GM23338 (cell line): Measurements from ENCODE around the gene TTC21B. TPM values are rescaled to one million over a fixed set of nuclear protein-coding genes. Genes with fewer than 3 reads are reported as not detected.

Experiments used
- ATAC-seq: fragments of 200-7000 bp; cut with Tn5 transposase; 3 replicates; pipeline ENCODE4 v1.9.1; 2020
- DNase-seq: peaks from one replicate; pipeline ENCODE4 v3.0.0-alpha.2; 2015; ENCODE audit warnings: low spot score
- H2AFZ ChIP-seq: fragments of 200-600 bp; sonication (generic); 2 replicates; pipeline ENCODE4 v1.8.0; 2016; ENCODE audit warnings: antibody characterized with exemption, mild to moderate bottlenecking, moderate library complexity
- H3F3A ChIP-seq: fragments of 200-600 bp; sonication (generic); replicated peaks from 2 replicates; pipeline ENCODE4 v1.8.0; 2017; ENCODE audit warnings: antibody characterized with exemption, mixed run types, low read depth
- H3K27ac ChIP-seq: fragments of 200-600 bp; sonication (generic); 2 replicates; pipeline ENCODE4 v1.6.1; 2016; ENCODE audit warnings: low read depth
- H3K27me3 ChIP-seq: fragments of 200-600 bp; sonication (generic); 2 replicates; pipeline ENCODE4 v1.8.0; 2016; ENCODE audit warnings: mild to moderate bottlenecking, mixed run types, moderate library complexity; ENCODE audit not compliant: insufficient read depth
- H3K36me3 ChIP-seq: fragments of 200-600 bp; sonication (generic); 2 replicates; pipeline ENCODE4 v1.8.0; 2016; ENCODE audit warnings: mild to moderate bottlenecking; ENCODE audit not compliant: insufficient read depth
- H3K4me1 ChIP-seq: fragments of 200-600 bp; sonication (generic); 2 replicates; pipeline ENCODE4 v1.8.0; 2016; ENCODE audit warnings: mild to moderate bottlenecking, moderate library complexity; ENCODE audit not compliant: insufficient read depth
- H3K4me2 ChIP-seq: fragments of 200-600 bp; sonication (generic); 2 replicates; pipeline ENCODE4 v1.7.1; 2017; ENCODE audit warnings: mixed run types
- H3K4me3 ChIP-seq: fragments of 200-600 bp; sonication (generic); 2 replicates; pipeline ENCODE4 v1.6.1; 2016; ENCODE audit warnings: mixed run types
- H3K79me2 ChIP-seq: fragments of 200-600 bp; sonication (generic); replicated peaks from 2 replicates; pipeline ENCODE4 v1.8.0; 2017; ENCODE audit warnings: mild to moderate bottlenecking; ENCODE audit not compliant: insufficient read depth
- H3K9me2 ChIP-seq: fragments of 200-600 bp; sonication (generic); 2 replicates; pipeline ENCODE4 v1.8.0; 2017; ENCODE audit not compliant: insufficient read depth
- H4K20me1 ChIP-seq: fragments of 200-600 bp; sonication (generic); replicated peaks from 2 replicates; pipeline ENCODE4 v1.8.0; 2017; ENCODE audit warnings: mild to moderate bottlenecking; ENCODE audit not compliant: insufficient read depth
- H3K27ac Mint-ChIP-seq: 2 replicates; pipeline ENCODE4 v1.8.0; 2020; ENCODE audit warnings: inconsistent platforms, mild to moderate bottlenecking, moderate library complexity, mixed read lengths
- H3K27me3 Mint-ChIP-seq: 3 replicates; pipeline ENCODE4 v1.8.0; 2022; ENCODE audit warnings: low read depth, mild to moderate bottlenecking, moderate library complexity, mixed read lengths, inconsistent platforms; ENCODE audit not compliant: insufficient read depth, poor library complexity
- H3K36me3 Mint-ChIP-seq: 3 replicates; pipeline ENCODE4 v1.8.0; 2021; ENCODE audit warnings: low read depth, mild to moderate bottlenecking, inconsistent platforms, moderate library complexity, mixed read lengths
- H3K4me1 Mint-ChIP-seq: 3 replicates; pipeline ENCODE4 v1.8.0; 2020; ENCODE audit warnings: mild to moderate bottlenecking, inconsistent platforms, mixed read lengths
- H3K4me3 Mint-ChIP-seq: 3 replicates; pipeline ENCODE4 v1.8.0; 2021; ENCODE audit warnings: moderate library complexity, mild to moderate bottlenecking, inconsistent platforms, mixed read lengths
- H3K9me3 Mint-ChIP-seq: 3 replicates; pipeline ENCODE4 v1.8.0; 2020; ENCODE audit warnings: moderate library complexity, mild to moderate bottlenecking, inconsistent platforms, mixed read lengths
- CREB1 ChIP-seq: fragments of 250-450 bp; sonication (Bioruptor Pico); IDR thresholded peaks from 2 replicates; pipeline ENCODE4 v1.5.0; 2020; ENCODE audit warnings: low read depth, mild to moderate bottlenecking, moderate library complexity
- EZH2 ChIP-seq: fragments of 200-600 bp; sonication (generic); IDR thresholded peaks from one replicate; pipeline ENCODE4 v1.8.0; 2017; ENCODE audit warnings: antibody characterized with exemption, mild to moderate bottlenecking, low read depth; ENCODE audit not compliant: unreplicated experiment
- EZH2phosphoT487 ChIP-seq: fragments of 200-600 bp; sonication (generic); IDR thresholded peaks from one replicate; pipeline ENCODE4 v1.8.1; 2018; ENCODE audit warnings: antibody characterized with exemption; ENCODE audit not compliant: unreplicated experiment
- NANOG ChIP-seq: IDR thresholded peaks from 2 replicates; pipeline ENCODE4 v1.6.1; 2016; ENCODE audit warnings: antibody characterized with exemption, borderline replicate concordance
- POLR2AphosphoS5 ChIP-seq: IDR thresholded peaks from 2 replicates; pipeline ENCODE4 v1.6.1; 2016; ENCODE audit warnings: antibody characterized with exemption, low read depth
- ZNF114 ChIP-seq: fragments of 250-450 bp; sonication (Bioruptor Pico); IDR thresholded peaks from 2 replicates; pipeline ENCODE4 v1.5.0; 2020; ENCODE audit warnings: mild to moderate bottlenecking, moderate library complexity
- ZNF331 ChIP-seq: fragments of 250-450 bp; sonication (Bioruptor Pico); IDR thresholded peaks from 2 replicates; pipeline ENCODE4 v1.5.0; 2020; ENCODE audit warnings: low read depth, mild to moderate bottlenecking, moderate library complexity
- polyA plus RNA-seq: library from polyadenylated mRNA; unstranded; fragments of >200 nt; fragmentation: Nextera tagmentation; extraction: Ambion mirVana; gene quantifications from 2 replicates; pipeline ENCODE4 v1.2.1, GENCODE V29; 2016
- total RNA-seq: library from RNA; depleted of rRNA; stranded (reverse); fragments of >200 nt; shearing (Covaris generic); gene quantifications from 2 replicates; pipeline ENCODE4 v1.2.3, GENCODE V29; 2014
- TF ChIP-seq, protein P1 (sequence below): IDR thresholded peaks from 2 replicates; pipeline ENCODE4 v1.6.1; 2016; ENCODE audit warnings: antibody characterized with exemption
- TF ChIP-seq, protein P2 (sequence below): IDR thresholded peaks from one replicate; pipeline ENCODE4 v1.6.1; 2018; ENCODE audit warnings: antibody characterized with exemption; ENCODE audit not compliant: unreplicated experiment
- TF ChIP-seq, protein P3 (sequence below), 2 experiments: fragments of 200-600 bp in 1 of 2; sonication (generic) in 1 of 2; conservative IDR thresholded peaks; 2 replicates each; pipeline versions ENCODE4 v1.5.1 to v1.6.1; 2016 to 2017; ENCODE audit warnings: antibody characterized with exemption in 2 of 2, low read depth in 2 of 2, mild to moderate bottlenecking in 2 of 2, moderate library complexity in 1 of 2

TTC21B gene
- total and polyA plus RNA-seq, 2 experiments from 2014 or later = 10.1 to 32.8 TPM

- H3K27me3 Mint-ChIP-seq = peaks cover 1% of the 10 kb centered on the region
- DNase-seq = no peak
- Histone ChIP-seq H3K79me2 (no peaks in the 10 kb centered on the region), H3K9me2 (peaks cover 13% of the 10 kb centered on the region), H3K4me2 (no peak overlapping the region), H3K4me1 (no peaks in the 10 kb centered on the region), H3K36me3 (no peaks in the 10 kb centered on the region), H3F3A (no peaks in the 10 kb centered on the region), H3K4me3 (no peak overlapping the region), H3K27me3 (no peaks in the 10 kb centered on the region), H2AFZ (peak overlapping the region; percentile 64; the same call in 1 of the 2 replicates), H4K20me1 (no peaks in the 10 kb centered on the region), H3K27ac (no peak overlapping the region)
- TF ChIP-seq, protein P1, sequence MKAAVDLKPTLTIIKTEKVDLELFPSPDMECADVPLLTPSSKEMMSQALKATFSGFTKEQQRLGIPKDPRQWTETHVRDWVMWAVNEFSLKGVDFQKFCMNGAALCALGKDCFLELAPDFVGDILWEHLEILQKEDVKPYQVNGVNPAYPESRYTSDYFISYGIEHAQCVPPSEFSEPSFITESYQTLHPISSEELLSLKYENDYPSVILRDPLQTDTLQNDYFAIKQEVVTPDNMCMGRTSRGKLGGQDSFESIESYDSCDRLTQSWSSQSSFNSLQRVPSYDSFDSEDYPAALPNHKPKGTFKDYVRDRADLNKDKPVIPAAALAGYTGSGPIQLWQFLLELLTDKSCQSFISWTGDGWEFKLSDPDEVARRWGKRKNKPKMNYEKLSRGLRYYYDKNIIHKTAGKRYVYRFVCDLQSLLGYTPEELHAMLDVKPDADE = no peak
- TF ChIP-seq POLR2AphosphoS5 (no peak), ZNF331 (CRISPR knock-in tag) (no peak), CREB1 (no peak), ZNF114 (CRISPR knock-in tag) (no peak)
- TF ChIP-seq, protein P2, sequence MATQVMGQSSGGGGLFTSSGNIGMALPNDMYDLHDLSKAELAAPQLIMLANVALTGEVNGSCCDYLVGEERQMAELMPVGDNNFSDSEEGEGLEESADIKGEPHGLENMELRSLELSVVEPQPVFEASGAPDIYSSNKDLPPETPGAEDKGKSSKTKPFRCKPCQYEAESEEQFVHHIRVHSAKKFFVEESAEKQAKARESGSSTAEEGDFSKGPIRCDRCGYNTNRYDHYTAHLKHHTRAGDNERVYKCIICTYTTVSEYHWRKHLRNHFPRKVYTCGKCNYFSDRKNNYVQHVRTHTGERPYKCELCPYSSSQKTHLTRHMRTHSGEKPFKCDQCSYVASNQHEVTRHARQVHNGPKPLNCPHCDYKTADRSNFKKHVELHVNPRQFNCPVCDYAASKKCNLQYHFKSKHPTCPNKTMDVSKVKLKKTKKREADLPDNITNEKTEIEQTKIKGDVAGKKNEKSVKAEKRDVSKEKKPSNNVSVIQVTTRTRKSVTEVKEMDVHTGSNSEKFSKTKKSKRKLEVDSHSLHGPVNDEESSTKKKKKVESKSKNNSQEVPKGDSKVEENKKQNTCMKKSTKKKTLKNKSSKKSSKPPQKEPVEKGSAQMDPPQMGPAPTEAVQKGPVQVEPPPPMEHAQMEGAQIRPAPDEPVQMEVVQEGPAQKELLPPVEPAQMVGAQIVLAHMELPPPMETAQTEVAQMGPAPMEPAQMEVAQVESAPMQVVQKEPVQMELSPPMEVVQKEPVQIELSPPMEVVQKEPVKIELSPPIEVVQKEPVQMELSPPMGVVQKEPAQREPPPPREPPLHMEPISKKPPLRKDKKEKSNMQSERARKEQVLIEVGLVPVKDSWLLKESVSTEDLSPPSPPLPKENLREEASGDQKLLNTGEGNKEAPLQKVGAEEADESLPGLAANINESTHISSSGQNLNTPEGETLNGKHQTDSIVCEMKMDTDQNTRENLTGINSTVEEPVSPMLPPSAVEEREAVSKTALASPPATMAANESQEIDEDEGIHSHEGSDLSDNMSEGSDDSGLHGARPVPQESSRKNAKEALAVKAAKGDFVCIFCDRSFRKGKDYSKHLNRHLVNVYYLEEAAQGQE = no peak
- H3K4me1 Mint-ChIP-seq = no peaks in the 10 kb centered on the region
- ATAC-seq = no peak
- no peaks in the 10 kb centered on the region for H3K36me3 Mint-ChIP-seq
- H3K4me3 Mint-ChIP-seq = no peak overlapping the region
- H3K27ac Mint-ChIP-seq = no peak overlapping the region
- no peaks in the 10 kb centered on the region for H3K9me3 Mint-ChIP-seq
These were observed 118.2 kb downstream of the TTC21B start for GRCh38 chr2:165835363-165835762.

GRCh38 chr2:165833156-165833555, 120.4 kb downstream of the TTC21B start:
- Mint-ChIP-seq H3K4me1 (no peaks in the 10 kb centered on the region), H3K4me3 (no peak overlapping the region), H3K36me3 (no peaks in the 10 kb centered on the region), H3K27ac (no peak overlapping the region), H3K9me3 (no peaks in the 10 kb centered on the region), H3K27me3 (no peaks in the 10 kb centered on the region)
- Histone ChIP-seq H4K20me1 (no peaks in the 10 kb centered on the region), H3F3A (no peaks in the 10 kb centered on the region), H3K36me3 (no peaks in the 10 kb centered on the region), H3K4me1 (no peaks in the 10 kb centered on the region), H2AFZ (peak overlapping the region; percentile 11; the same call in 1 of the 2 replicates), H3K9me2 (peaks cover 13% of the 10 kb centered on the region), H3K27me3 (no peaks in the 10 kb centered on the region), H3K27ac (no peak overlapping the region), H3K4me3 (no peak overlapping the region), H3K79me2 (no peaks in the 10 kb centered on the region), H3K4me2 (no peak overlapping the region)
- TF ChIP-seq NANOG = no peak
- TF ChIP-seq, protein P1 = no peak
- TF ChIP-seq EZH2phosphoT487 = no peak
- no peak for TF ChIP-seq EZH2
- TF ChIP-seq CREB1 = no peak
- no peak for TF ChIP-seq POLR2AphosphoS5
- TF ChIP-seq, protein P3, sequence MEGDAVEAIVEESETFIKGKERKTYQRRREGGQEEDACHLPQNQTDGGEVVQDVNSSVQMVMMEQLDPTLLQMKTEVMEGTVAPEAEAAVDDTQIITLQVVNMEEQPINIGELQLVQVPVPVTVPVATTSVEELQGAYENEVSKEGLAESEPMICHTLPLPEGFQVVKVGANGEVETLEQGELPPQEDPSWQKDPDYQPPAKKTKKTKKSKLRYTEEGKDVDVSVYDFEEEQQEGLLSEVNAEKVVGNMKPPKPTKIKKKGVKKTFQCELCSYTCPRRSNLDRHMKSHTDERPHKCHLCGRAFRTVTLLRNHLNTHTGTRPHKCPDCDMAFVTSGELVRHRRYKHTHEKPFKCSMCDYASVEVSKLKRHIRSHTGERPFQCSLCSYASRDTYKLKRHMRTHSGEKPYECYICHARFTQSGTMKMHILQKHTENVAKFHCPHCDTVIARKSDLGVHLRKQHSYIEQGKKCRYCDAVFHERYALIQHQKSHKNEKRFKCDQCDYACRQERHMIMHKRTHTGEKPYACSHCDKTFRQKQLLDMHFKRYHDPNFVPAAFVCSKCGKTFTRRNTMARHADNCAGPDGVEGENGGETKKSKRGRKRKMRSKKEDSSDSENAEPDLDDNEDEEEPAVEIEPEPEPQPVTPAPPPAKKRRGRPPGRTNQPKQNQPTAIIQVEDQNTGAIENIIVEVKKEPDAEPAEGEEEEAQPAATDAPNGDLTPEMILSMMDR (conservative IDR thresholded peaks at IDR 0.05; ENCODE audit: low read depth in 2 of 2) = no peak
- TF ChIP-seq ZNF331 (CRISPR knock-in tag) = no peak
- ATAC-seq (no peak), DNase-seq (no peak)
